Ishikawa (cell line): ENCODE measurements around the gene PTPRA.

Experiments used
- CEBPB ChIP-seq: IDR thresholded peaks from 2 replicates; pipeline ENCODE4 v1.6.1; 2012
- CREB1 ChIP-seq: IDR thresholded peaks from 2 replicates; pipeline ENCODE4 v1.6.1; 2012; ENCODE audit warnings: low read depth
- EGR1 ChIP-seq: IDR thresholded peaks from 2 replicates; pipeline ENCODE4 v1.6.1; 2012
- EP300 ChIP-seq: IDR thresholded peaks from 2 replicates; pipeline ENCODE4 v1.6.1; 2012; ENCODE audit warnings: borderline replicate concordance
- FOXM1 ChIP-seq: IDR thresholded peaks from 2 replicates; pipeline ENCODE4 v1.6.1; 2012; ENCODE audit warnings: low read depth, borderline replicate concordance
- MAX ChIP-seq: IDR thresholded peaks from 2 replicates; pipeline ENCODE4 v1.6.1; 2012
- NFIC ChIP-seq: IDR thresholded peaks from 2 replicates; pipeline ENCODE4 v1.6.1; 2012
- RAD21 ChIP-seq: IDR thresholded peaks from 2 replicates; pipeline ENCODE4 v1.6.1; 2012; ENCODE audit warnings: low read depth
- REST ChIP-seq: IDR thresholded peaks from 2 replicates; pipeline ENCODE4 v1.6.1; 2012; ENCODE audit warnings: low read depth, mild to moderate bottlenecking
- TAF1 ChIP-seq: IDR thresholded peaks from 2 replicates; pipeline ENCODE4 v1.6.1; 2012; ENCODE audit warnings: low read depth, mild to moderate bottlenecking
- TCF12 ChIP-seq: IDR thresholded peaks from 2 replicates; pipeline ENCODE4 v1.6.1; 2012; ENCODE audit warnings: low read depth
- TEAD4 ChIP-seq: IDR thresholded peaks from 2 replicates; pipeline ENCODE4 v1.6.1; 2012
- YY1 ChIP-seq: IDR thresholded peaks from 2 replicates; pipeline ENCODE4 v1.6.1; 2012; ENCODE audit warnings: low read depth
- ZBTB7A ChIP-seq: IDR thresholded peaks from 2 replicates; pipeline ENCODE4 v1.6.1; 2012; ENCODE audit warnings: low read depth
- TF ChIP-seq, protein P1 (sequence below): IDR thresholded peaks from 2 replicates; pipeline ENCODE4 v1.6.1; 2012

Gene PTPRA

DNA sequence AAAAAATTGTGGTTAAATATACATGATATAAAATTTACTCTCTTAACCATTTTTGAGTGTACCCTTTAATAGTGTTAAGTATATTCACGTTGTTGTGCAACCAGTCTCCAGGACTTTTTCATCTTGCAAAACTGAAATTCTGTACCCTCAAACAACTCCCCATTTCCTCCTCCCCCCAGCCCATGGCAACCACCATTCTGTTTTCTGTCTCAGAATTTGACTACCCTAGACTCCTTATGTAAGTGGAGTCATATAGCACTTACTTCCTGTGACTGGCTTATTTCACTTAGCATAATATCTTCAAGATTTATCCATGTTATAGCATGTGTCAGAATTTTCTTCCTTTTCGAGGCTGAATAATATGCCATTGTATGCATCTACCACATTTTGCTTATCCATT lies 27.7 kb upstream of the PTPRA start:
- TF ChIP-seq NFIC (no peak), REST (no peak), RAD21 (no peak), TAF1 (no peak), EP300 (no peak)

- TF ChIP-seq ZBTB7A (no peak), TEAD4 (no peak), FOXM1 (no peak), CREB1 (no peak), RAD21 (no peak), NFIC (no peak), MAX (no peak), CEBPB (no peak), TCF12 (no peak), YY1 (no peak), REST (no peak), TAF1 (no peak), EP300 (no peak), EGR1 (no peak)
- TF ChIP-seq, protein P1, sequence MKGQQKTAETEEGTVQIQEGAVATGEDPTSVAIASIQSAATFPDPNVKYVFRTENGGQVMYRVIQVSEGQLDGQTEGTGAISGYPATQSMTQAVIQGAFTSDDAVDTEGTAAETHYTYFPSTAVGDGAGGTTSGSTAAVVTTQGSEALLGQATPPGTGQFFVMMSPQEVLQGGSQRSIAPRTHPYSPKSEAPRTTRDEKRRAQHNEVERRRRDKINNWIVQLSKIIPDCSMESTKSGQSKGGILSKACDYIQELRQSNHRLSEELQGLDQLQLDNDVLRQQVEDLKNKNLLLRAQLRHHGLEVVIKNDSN, result no peak
Observed at GRCh38 chr20:2846698-2847097, 26.6 kb upstream of the PTPRA start.

DNA sequence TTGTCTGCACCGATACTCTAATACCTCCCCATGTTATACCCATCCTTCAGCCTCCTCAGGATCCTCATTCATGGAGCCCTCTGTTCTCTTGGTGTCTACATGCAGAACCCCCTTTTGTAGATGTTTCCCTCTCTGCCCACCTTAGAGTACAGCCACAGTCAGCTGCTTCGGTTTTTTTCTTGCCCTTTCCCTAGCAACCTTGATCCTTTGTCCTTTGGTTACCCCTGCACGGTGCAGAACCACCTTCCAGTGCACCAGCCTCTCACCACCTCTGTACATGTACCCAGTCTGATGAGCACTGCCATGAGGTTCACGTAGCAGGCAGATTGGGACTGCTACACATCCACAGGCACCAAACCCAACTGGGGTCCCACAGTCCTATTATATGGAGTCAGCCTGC lies 25.5 kb upstream of the PTPRA start:
- no peak for TF ChIP-seq CREB1
- no peak for TF ChIP-seq NFIC
- TF ChIP-seq FOXM1, result no peak
- no peak for TF ChIP-seq TEAD4
- TF ChIP-seq RAD21, result no peak
- TF ChIP-seq TCF12, result no peak
- no peak for TF ChIP-seq TAF1
- TF ChIP-seq EP300, result no peak
- TF ChIP-seq REST, result no peak
- TF ChIP-seq, protein P1, result no peak
- TF ChIP-seq CEBPB, result no peak
- no peak for TF ChIP-seq EGR1
- no peak for TF ChIP-seq ZBTB7A
- no peak for TF ChIP-seq YY1
- no peak for TF ChIP-seq MAX

GRCh38 chr20:2849529-2849928 lies 23.8 kb upstream of the PTPRA start:
- no peak for TF ChIP-seq REST
- no peak for TF ChIP-seq MAX
- TF ChIP-seq CREB1, result no peak
- no peak for TF ChIP-seq ZBTB7A
- no peak for TF ChIP-seq YY1
- TF ChIP-seq CEBPB, result no peak
- TF ChIP-seq NFIC, result no peak
- TF ChIP-seq RAD21, result no peak
- TF ChIP-seq, protein P1, result no peak
